ENCODE data around the gene GPR137C.
"Not testable (repeated sequence)": the region's sequence is repeated elsewhere in the genome, so short reads cannot be mapped to it uniquely, and the experiment has no call there.

Gene GPR137C

DNA sequence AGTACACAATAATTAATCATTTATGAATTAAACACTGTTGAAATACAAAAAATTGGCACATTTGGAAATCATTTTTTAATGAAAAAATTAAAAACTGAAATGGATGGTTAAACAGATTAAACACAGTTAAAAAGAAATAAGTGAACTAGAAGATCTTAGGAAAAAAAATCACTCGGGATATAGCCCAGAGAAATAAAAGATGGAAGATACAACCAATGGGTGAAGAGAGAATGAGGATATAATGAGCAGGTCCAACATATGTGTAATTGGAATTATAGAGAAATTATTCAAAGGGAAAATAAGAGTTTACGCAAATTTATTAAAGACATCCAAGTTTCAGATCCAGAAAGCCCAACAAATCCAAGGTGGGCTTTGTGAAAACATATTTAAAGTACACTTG, 6.1 kb downstream of the GPR137C start:
- DNase-seq, result no peak

- no peak for DNase-seq
These were observed 10.5 kb downstream of the GPR137C start for GRCh38 chr14:52563120-52563519.

GRCh38 chr14:52568454-52568853, 15.8 kb downstream of the GPR137C start:
- DNase-seq, result not testable (repeated sequence)

DNA sequence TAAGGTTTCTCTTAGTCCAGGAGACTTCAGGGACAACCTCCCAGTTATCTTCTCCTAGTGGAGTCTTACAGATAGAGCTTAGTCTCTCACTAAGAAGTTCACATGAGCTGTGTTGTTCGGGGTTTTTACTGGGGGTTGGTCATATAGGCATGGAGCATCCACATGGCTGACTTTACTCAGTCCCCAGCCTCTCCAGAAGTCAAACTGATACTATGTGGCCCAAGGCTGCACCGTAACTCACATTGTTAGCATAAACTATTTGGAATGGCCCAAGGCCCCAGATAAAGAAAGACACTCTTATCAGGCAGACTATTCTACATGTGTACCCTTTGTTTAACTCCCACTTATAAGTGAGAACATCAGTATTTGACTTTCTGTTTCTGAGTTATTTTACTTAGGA, 23.2 kb downstream of the GPR137C start:
- DNase-seq, result no peak

DNA sequence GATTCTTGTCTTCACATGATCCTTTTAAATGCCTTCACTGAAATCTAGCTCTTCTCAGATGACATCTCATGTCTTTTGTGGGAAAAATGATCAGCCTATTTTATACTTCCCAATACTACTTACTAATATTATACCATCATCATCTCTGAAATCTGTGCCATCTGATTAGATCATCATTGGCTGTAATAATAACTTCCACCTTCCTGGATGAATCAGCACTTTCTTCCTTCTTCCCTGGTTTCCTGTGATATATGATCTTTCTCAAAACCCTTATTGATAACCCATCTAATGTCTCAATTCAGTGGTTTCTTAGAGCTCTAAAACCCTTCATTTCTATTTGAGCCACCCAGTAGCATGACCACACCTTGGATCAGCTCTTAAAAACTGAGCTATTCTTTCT, 30.9 kb downstream of the GPR137C start:
- DNase-seq, result no peak

GRCh38 chr14:52589646-52590045, 37.0 kb downstream of the GPR137C start:
- DNase-seq, result no peak

DNA sequence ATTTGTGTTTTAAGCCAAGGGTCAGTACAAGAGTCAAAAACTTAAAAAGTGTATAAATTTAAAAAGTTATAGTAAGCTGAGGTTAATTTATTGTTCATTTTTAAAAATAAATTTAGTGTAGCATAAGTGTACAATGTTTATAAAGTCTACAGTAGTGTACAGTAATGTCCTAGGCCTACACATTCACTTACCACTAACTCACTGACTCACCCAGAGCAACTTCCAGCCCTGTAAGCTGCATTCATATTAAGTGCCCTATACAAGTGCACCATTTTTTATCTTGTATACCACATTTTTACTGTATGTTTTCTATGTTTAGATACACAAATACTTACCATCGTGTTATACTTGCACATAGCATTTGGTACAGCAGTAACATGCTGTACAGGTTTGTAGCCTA, 37.7 kb downstream of the GPR137C start:
- no peak for DNase-seq

DNA sequence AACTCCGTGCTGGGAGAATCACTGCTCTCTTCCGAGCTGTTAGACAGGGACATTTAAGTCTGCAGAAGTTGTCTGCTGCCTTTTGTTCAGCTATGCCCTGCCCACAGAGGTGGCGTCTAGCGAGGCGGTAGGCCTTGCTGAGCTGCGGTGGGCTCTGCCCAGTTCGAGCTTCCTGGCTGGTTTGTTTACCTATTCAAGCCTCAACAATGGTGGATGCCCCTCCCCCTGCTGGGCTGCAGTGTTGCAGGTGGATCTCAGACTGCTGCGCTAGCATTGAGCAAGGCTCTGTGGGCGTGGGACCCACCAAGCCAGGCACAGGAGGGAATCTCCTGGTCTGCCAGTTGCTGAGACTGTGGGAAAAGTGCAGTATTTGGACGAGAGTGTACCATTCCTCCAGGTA, 43.7 kb downstream of the GPR137C start:
- DNase-seq, result no peak

DNA sequence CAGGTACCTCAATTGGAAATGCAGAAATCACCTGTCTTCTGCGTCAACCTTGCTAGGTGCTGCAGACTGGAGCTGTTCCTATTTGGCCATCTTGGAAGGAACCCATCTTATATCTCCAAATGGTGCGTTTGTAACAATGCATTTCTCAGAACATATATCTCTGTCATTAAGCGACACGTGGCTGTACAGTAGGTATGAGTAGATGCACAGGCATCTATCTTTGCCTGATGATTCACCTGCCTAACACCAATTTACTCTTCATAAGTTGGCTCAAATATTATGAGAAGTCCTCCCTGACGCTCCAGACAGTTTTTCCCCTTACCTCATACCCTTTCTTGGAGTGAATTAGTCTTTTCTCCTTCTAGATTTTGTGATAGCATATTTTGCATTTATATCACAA, 44.2 kb downstream of the GPR137C start:
- no peak for DNase-seq

DNA sequence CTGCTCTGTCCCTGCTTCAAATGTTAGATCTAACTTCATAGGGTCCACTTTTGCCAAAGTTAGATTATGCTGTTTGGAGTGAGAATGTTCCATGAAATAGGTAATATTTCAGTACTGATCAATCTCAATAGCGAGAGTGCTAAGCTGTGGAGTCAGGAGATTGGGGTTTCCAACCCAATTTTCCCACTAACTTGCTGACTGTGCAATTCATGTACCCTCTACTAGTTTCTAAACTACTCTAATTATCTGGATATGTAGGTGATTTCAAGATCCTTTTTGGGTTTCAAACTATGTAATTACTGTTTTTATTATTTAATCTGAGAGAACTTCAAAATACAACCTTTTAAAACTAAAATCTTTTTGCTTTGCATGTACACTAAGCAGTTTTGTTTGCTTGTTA, 45.9 kb downstream of the GPR137C start:
- no peak for DNase-seq

DNA sequence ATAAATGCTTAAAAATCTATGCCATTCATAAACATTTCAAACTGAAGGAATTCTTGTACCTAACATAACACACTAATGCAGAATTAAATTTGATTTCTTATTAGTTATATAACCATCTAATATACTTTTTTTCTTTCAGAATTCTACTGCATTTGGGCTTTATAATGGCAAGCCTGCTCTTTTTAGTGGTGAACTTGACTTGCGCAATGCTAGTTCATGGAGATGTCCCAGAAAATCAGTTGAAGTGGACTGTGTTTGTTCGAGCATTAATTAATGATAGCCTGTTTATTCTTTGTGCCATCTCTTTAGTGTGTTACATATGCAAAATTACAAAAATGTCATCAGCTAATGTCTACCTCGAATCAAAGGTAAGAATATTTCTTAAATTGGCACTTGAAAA, 47.3 kb downstream of the GPR137C start:
- no peak for DNase-seq

DNA sequence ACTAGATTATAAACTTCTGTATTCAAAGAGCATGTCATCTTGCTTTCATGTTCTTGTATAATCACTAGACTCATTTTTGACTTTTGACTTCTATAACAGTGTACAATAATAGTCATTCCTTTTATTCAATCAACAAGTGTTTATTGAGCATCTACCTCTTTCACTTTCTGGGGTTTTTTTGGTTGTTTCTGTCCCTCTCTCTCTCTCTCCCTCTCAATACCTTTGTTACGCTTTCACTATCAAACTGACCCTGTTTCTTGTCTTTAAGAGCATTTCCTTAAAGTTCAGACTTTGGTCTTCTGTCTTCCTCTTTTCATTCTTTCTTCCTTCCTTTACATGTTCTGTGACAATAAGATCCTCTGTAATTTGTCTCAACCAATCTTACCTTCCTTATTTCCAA, 49.5 kb downstream of the GPR137C start:
- DNase-seq, result no peak

GRCh38 chr14:52607061-52607460, 54.4 kb downstream of the GPR137C start:
- no peak for DNase-seq

- DNase-seq, result no peak
These were observed 56.9 kb downstream of the GPR137C start for GRCh38 chr14:52609445-52610044.

GRCh38 chr14:52610187-52610586, 57.6 kb downstream of the GPR137C start:
- no peak for DNase-seq

DNA sequence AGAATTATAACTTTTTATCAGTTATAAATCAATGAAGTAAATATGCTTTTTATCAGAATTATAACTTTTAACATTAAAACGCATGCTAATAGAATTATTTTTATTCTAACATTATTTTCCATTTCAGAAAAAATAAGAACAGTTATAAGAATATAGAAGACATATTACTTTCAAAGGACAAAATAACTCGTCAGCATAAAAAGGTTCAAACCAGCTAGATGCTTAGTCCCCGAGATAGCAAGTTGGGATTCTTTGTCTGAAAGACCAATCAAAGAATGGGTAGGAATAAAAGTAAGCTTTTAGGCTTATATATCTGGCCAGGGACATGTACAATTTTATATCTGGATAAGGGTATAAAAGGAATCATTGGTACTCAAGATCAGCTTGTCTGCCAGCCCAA, 66.0 kb downstream of the GPR137C start:
- no peak for DNase-seq

- DNase-seq, result no peak
These were observed 67.1 kb downstream of the GPR137C start for GRCh38 chr14:52619687-52620086.

- DNase-seq, result no peak
These were observed 87.5 kb downstream of the GPR137C start for GRCh38 chr14:52640137-52640536.

DNA sequence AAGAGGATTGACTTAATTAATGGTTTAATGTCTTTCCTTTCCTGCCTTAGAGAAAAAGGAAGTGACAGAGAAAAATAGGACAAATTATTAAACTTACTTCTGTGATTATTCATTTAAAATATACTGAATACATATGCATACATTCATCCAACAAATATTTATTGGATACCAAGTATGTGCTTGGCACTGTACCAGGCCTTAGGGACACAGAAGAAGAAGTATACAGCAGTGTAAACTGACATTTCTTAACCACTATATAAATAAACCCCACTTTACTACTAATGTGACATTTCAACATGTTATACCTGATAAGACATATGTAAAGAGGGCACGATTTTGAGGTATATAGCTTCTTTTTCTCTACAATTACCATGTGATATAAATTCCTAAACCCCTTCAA, 89.1 kb downstream of the GPR137C start:
- no peak for DNase-seq

DNA sequence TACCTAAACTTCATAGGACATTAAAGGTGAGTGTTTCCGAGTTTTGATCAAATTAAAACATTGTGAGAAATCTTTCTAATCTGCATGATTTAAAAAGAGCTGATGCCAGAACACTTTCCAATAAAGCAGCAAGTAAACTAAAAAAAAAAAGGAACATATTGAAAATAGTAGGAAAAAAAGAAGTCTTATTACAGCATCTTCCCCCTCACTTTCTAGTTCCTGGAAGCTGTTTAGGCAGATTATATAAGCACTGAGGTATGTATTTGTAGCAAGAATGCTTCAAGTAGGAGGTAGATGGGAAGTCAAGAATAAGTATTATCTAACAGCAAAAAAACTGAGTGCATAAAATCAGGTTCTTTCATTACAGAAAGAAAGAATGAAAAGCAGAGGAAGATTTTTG, 96.9 kb downstream of the GPR137C start:
- DNase-seq, result peak in 1 of 51 donors; percentile 7

DNA sequence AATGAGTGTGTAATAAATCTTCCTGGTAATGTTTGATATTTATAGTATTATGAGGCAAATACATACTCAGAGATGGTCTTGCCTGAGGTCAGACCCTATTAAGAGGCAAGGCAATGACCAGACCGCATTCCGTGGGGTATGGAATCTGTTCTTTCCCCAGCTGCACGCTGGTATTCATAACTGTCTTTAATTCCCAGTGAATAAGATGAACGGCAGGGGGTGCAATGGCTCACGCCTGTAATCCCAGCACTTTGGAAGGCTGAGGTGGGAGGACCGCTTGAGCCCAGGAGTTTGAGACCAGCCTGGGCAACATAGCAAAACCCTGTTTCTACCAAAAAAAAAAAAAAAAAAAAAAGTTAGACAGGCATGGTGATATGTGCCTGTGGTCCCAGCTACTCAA, 98.1 kb downstream of the GPR137C start:
- DNase-seq, result no peak

- no peak for DNase-seq
These were observed 104.3 kb downstream of the GPR137C start for GRCh38 chr14:52656905-52657304.

GRCh38 chr14:52660325-52660724, 107.7 kb downstream of the GPR137C start:
- DNase-seq, result no peak

DNA sequence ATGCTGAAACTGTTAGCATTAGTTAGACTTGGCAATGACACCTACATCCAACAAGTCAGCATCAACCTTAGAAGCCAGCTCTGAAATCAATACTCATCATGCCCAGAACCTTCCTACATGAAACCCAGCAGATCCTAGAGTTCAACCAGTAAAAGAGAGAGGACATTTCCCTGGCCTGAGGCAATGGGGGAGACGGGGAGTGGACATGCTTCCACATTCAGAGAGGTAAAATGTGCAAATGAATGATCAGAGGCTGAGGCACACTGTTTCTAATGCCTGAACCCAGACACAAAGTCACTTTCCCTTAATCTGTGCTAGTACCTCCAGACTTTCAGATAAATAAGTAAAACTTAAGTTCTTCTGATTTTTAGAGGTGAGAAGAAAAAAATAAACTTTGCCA, 108.2 kb downstream of the GPR137C start:
- no peak for DNase-seq
